HG03571 (cell line): ENCODE measurements around the gene GPC5.
"Not testable (repeated sequence)": the region's sequence is repeated elsewhere in the genome, so short reads cannot be mapped to it uniquely, and the experiment has no call there.

Experiments used
- ATAC-seq: cut with Tn5 transposase; IDR thresholded peaks from one replicate; pipeline ENCODE4 v1.9.1; 2021; ENCODE audit not compliant: unreplicated experiment

GPC5 gene

GRCh38 chr13:92415781-92416180, 1017.4 kb downstream of the GPC5 start:
- ATAC-seq = no peak

GRCh38 chr13:92418818-92419412, 1020.5 kb downstream of the GPC5 start:
- no peak for ATAC-seq

- ATAC-seq = no peak
These were observed 1030.8 kb downstream of the GPC5 start for GRCh38 chr13:92429231-92429630.

DNA sequence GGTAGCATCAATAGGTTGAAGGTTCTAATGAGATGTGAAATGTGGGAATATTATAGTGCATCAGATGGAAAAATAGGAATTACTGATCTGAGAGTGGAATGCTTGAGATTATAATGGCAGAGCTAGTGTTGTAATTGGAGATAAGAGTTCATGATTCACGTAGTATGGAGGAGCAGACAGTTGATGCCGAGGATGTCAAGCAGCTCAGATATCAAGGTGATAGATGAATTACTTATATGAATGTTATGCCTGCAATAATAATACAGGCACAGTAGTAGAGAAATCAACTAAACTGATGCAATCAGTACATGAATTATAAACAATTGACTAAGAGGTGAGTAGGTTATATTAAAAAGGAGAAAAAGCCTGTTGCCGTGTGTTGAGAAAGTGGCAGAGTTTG, 1035.0 kb downstream of the GPC5 start:
- no peak for ATAC-seq

- ATAC-seq = no peak
These were observed 1035.5 kb downstream of the GPC5 start for GRCh38 chr13:92433963-92434362.

DNA sequence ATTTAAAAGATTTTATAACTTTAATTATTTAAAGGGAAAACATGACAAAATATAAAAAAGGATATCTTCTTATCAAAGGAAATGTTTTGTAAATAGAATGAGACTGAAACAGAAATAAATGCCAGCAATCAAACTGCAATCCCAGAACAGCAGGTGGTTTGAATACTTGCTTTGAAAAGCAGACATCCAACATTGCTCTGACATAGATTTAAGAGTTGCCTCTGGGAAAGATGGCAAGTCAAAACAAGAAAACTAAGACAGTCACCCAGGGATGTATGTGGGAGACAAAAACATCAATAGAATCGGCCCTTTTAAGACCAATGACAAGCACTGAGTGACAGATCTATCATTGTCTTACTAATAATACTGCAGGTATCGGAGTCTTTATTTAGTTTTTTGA, 1038.5 kb downstream of the GPC5 start:
- no peak for ATAC-seq

GRCh38 chr13:92444244-92444643, 1045.8 kb downstream of the GPC5 start:
- no peak for ATAC-seq

DNA sequence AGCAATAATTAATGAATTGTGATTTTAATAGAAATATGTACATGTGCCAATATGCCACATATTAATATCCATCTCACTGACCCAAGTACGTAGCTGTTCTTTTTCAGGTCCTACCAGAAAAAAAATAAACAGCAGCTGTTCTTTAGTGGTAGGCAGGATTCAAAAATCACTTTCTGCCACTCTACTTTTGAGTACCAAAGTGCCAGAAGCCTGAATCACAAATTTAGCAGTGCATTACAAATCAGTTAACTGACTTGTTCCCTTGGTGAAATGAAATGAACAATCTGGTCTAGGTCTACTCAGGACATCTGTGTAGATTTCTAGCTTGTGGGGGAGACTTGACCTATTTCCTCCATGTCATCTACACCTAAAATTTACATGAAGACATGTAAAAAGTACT, 1052.6 kb downstream of the GPC5 start:
- no peak for ATAC-seq

GRCh38 chr13:92452840-92453239, 1054.4 kb downstream of the GPC5 start:
- ATAC-seq = no peak

DNA sequence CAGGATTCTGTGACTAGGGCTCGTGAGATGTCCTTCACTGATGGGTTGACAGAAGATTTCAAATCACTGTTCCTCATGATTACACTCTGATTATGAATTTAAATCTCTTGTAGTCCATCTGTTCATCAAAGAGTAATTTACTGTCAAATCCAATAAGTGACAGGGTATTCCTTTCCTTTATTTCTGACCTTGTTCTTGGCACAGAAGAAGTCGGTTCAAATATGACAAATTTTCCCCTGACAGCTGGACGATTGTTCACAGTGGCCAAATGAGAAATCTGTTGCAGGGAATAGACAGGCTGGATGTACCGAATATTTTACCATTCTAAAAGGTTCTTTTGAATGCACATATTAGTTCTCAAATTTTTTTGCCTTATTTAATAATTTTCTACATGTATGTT, 1060.9 kb downstream of the GPC5 start:
- no peak for ATAC-seq

DNA sequence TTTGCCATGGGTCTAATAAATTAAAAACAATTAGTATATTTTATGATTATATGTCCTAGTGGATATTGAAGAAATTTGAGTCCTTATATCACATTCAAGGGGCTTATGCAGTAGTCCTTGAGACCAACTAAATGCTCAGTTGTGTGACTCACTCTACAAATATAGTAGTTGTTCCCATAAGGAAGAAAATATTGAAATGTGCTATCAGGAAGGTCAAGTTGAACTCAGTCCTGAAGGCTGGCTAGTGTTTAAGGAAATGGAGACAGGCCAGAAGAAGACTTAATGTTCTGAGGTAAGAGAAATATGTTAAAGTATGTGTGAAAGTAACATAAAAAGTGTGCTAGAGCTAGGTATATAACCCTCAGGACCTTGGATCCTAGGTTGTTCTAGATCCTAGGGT, 1062.1 kb downstream of the GPC5 start:
- no peak for ATAC-seq

DNA sequence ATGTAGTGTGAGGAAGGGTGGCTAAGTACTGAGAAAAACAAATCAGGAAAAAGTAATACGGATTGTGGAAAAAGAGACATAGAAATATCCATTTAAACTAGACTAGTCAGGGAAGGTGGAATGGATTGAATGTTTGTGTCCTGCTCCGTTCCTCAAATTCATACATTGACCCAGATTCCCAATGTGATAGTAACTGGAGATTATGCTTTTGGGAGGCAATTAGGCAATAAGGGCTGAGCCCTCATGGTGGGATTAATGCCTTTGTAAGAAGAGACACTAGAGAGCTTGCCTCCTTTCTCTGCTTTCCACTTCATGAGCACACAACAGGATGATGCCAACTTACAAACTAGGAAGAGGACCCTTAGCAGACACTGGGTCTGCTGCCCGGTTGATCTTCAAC, 1063.0 kb downstream of the GPC5 start:
- ATAC-seq = no peak

DNA sequence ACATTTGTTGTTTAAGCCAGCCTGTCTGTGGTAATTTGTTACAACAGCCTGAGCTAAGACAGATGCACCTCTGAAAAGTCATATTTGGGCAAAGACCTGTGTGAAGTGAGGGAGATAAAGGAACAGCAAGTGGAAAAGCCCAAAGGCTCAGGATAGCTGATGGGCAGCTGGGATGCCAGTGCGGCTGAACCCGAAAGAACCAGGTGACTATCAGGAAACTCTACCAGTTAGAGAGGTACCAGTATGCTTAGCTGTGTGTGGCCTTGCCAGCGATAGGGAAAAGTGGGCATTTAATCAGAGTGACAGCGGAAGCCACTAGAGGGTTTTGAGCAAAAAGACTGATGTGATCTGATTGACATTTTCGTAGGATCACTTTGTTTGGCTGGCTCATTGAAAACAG, 1063.4 kb downstream of the GPC5 start:
- no peak for ATAC-seq

- no peak for ATAC-seq
These were observed 1064.7 kb downstream of the GPC5 start for GRCh38 chr13:92463134-92463533.

DNA sequence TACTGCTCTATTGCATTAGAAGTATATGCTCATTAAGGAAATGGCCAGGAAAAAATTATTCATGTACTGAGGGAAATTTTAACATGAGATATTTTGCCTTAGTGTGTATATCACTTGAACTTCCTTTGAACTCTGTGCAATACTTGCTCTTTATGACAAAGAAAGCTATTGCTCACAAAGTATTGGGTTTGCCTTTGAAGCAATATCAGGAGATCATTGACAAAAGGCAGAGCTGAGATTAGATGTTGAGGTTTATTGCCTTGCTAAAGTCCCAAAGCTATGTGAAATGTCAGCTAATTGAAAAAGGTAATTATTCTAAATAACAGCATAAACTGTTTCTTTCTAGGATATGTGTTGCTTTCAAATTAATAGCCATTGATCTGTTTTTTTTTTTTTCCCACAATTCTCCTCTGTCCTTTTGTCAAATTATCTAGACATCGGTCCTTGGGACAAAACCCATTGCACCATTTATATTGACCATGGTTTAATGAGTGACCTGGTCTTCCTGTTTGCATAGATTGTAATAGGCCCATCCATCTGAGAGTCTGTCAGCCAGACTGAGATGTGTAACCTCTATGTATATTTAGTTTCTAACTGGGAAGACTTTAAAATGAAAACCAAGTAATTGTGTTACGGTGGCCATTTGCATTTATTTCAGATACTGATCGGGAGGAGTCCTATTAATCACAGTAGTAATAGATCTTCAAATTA, 1075.5 kb downstream of the GPC5 start:
- no peak for ATAC-seq

DNA sequence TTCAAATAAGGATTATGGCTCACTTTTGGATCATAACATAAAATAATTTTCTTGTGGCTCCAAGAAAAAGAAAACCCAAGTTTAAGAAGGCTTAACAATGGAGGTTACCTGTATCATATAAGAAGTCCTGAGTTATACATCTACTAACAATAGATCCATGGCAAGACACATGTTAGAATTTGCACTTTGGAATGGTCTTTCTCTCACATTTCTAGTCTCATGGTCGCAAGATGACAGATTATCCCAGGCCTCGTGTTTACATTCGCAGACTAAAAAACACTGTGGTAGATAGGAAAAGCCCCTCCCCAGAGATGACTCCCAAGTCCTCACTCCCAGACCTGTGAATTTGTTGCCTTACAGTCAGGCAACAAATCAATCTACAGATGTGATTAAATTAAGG, 1082.0 kb downstream of the GPC5 start:
- ATAC-seq = no peak

DNA sequence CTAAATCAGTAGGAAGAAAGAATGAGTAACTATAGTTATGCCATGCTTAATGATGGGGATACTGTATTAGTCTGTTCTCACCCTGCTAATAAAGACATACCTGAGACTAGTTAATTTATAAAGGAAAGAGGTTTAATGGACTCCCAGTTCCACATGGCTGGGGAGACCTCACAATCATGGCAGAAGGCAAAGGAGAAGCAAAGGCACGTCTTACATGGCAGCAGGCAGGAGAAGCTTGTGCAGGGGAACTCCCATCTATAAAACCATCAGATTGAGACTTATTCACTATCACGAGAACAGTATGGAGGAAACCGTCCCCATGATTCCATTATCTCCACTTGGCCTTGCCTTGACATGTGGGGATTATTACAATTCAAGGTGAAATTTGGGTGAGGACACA, 1084.4 kb downstream of the GPC5 start:
- not testable (repeated sequence) for ATAC-seq

- ATAC-seq = no peak
These were observed 1085.5 kb downstream of the GPC5 start for GRCh38 chr13:92483894-92484293.

- no peak for ATAC-seq
These were observed 1088.8 kb downstream of the GPC5 start for GRCh38 chr13:92487238-92487637.

GRCh38 chr13:92488249-92488852, 1089.9 kb downstream of the GPC5 start:
- no peak for ATAC-seq

GRCh38 chr13:92491839-92492238, 1093.4 kb downstream of the GPC5 start:
- ATAC-seq = no peak

- ATAC-seq = no peak
These were observed 1096.5 kb downstream of the GPC5 start for GRCh38 chr13:92494915-92495314.

- ATAC-seq = no peak
These were observed 1101.8 kb downstream of the GPC5 start for GRCh38 chr13:92500192-92500591.
